Keratinocyte (primary cell): ENCODE results near the gene JTB. TPM values are rescaled to one million over a fixed set of nuclear protein-coding genes. Genes with fewer than 3 reads are reported as not detected.

Experiments
- DNase-seq: peaks from one replicate; pipeline ENCODE4 v3.0.0-alpha.2; 2011; ENCODE audit warnings: low read depth, missing footprints, low spot score
- FAIRE-seq: peaks from 2 replicates; lab custom pipeline; 2011; peaks lifted over from hg19 to GRCh38; lab: Jason Lieb, UNC
- H2AFZ ChIP-seq: 2 replicates; pipeline ENCODE4 v1.6.0; 2012; ENCODE audit warnings: low read length, control low read depth, inconsistent platforms; ENCODE audit not compliant: control insufficient read depth
- H3K27ac ChIP-seq: 2 replicates; pipeline ENCODE4 v1.5.1; 2011; ENCODE audit warnings: low read length; ENCODE audit not compliant: control insufficient read depth, insufficient read depth
- H3K27me3 ChIP-seq: 3 replicates; pipeline ENCODE4 v1.6.0; 2011; ENCODE audit warnings: low read length; ENCODE audit not compliant: control insufficient read depth, insufficient read depth; ENCODE audit errors: extremely low read depth
- H3K36me3 ChIP-seq, 2 experiments: 2 replicates in 1 of 2; 3 replicates in 1 of 2; pipeline ENCODE4 v1.5.1; 2011; ENCODE audit warnings: low read length in 2 of 2, mild to moderate bottlenecking in 1 of 2; ENCODE audit not compliant: control insufficient read depth in 2 of 2, insufficient read depth in 2 of 2; ENCODE audit errors: extremely low read depth in 1 of 2
- H3K4me1 ChIP-seq: 3 replicates; pipeline ENCODE4 v1.5.1; 2011; ENCODE audit warnings: low read length; ENCODE audit not compliant: control insufficient read depth, insufficient read depth; ENCODE audit errors: extremely low read depth
- H3K4me2 ChIP-seq: 3 replicates; pipeline ENCODE4 v1.6.0; 2011; ENCODE audit warnings: low read depth, low read length; ENCODE audit not compliant: control insufficient read depth, insufficient read depth; ENCODE audit errors: extremely low read depth
- H3K4me3 ChIP-seq, 3 experiments: fragments of 200-600 bp in 1 of 3; sonication (generic) in 1 of 3; 2 replicates in 2 of 3; 3 replicates in 1 of 3; pipeline ENCODE4 v1.5.1; 2011 to 2016; ENCODE audit warnings: low read length in 3 of 3, mild to moderate bottlenecking in 3 of 3, control low read depth in 2 of 3, inconsistent platforms in 1 of 3, low read depth in 1 of 3, mixed read lengths in 1 of 3, mixed run types in 1 of 3, moderate library complexity in 1 of 3; ENCODE audit not compliant: control insufficient read depth in 2 of 3, insufficient read depth in 2 of 3; ENCODE audit errors: extremely low read depth in 1 of 3
- H3K79me2 ChIP-seq: 2 replicates; pipeline ENCODE4 v1.6.0; 2012; ENCODE audit warnings: low read length; ENCODE audit not compliant: control insufficient read depth, insufficient read depth
- H3K9ac ChIP-seq: 3 replicates; pipeline ENCODE4 v1.6.0; 2011; ENCODE audit warnings: low read length; ENCODE audit not compliant: control insufficient read depth, insufficient read depth; ENCODE audit errors: extremely low read depth
- H3K9me1 ChIP-seq: 3 replicates; pipeline ENCODE4 v1.6.0; 2011; ENCODE audit warnings: low read length; ENCODE audit not compliant: control insufficient read depth, insufficient read depth; ENCODE audit errors: extremely low read depth
- H3K9me3 ChIP-seq: 2 replicates; pipeline ENCODE4 v1.5.1; 2012; ENCODE audit warnings: low read depth, low read length; ENCODE audit not compliant: control insufficient read depth
- H4K20me1 ChIP-seq: 3 replicates; pipeline ENCODE4 v1.6.0; 2011; ENCODE audit warnings: low read length; ENCODE audit not compliant: control insufficient read depth, insufficient read depth; ENCODE audit errors: extremely low read depth
- CTCF ChIP-seq, 3 experiments: IDR thresholded peaks in 1 of 3; conservative IDR thresholded peaks in 1 of 3; optimal IDR thresholded peaks in 1 of 3; 2 replicates in 2 of 3; 3 replicates in 1 of 3; pipeline versions ENCODE3 to v1.5.1; 2011; ENCODE audit warnings: low read length in 3 of 3, mild to moderate bottlenecking in 3 of 3, moderate library complexity in 2 of 3, control low read depth in 1 of 3, inconsistent platforms in 1 of 3; ENCODE audit not compliant: insufficient read depth in 2 of 3; ENCODE audit errors: extremely low read depth in 1 of 3
- EZH2 ChIP-seq: IDR thresholded peaks from one replicate; pipeline ENCODE4 v1.6.1; 2012; ENCODE audit warnings: inconsistent platforms, mild to moderate bottlenecking, low read length, moderate library complexity
- dilution Hi-C: fragments of 300-500 bp; cut with MboI; formaldehyde crosslinking; loops from one replicate; pipeline ENCODE4 v1.7.0; 2020; ENCODE audit warnings: low sequenced_read_pairs; ENCODE audit not compliant: extremely low pct_ligation_motif_present
- polyA plus RNA-seq, 5 experiments: library from polyadenylated mRNA; depleted of rRNA in 3 of 5; stranded (reverse) in 3 of 5; stranded (forward) in 1 of 5; unstranded in 1 of 5; fragments of >200 nt; gene quantifications; 1 replicate in 1 of 5; 2 replicates in 3 of 5; 3 replicates in 1 of 5; pipeline versions ENCODE4 v1.2.1 to v1.2.3, GENCODE V29; 2011 to 2012; ENCODE audit warnings: missing spikeins in 2 of 5, low read depth in 1 of 5, low replicate concordance in 1 of 5

The JTB gene
- polyA plus RNA-seq, 1 donor (not counting 4 experiments of a cell fraction or from before 2014, with no cell fraction given) = 83.4 TPM

GRCh38 chr1:153954826-153955225, 22.6 kb downstream of the JTB start:
- Histone ChIP-seq H2AFZ (no peak overlapping the region), H3K4me3 (no peak overlapping the region), H3K9me1 (no peaks in the 10 kb centered on the region), H3K27me3 (no peaks in the 10 kb centered on the region), H4K20me1 (peaks cover 3% of the 10 kb centered on the region), H3K9ac (no peak overlapping the region), H3K79me2 (peaks cover 52% of the 10 kb centered on the region), H3K36me3 (peaks cover 26 to 41% of the 10 kb centered on the region in 2 experiments), H3K4me1 (peaks cover 14% of the 10 kb centered on the region), H3K27ac (no peak overlapping the region), H3K4me2 (no peak overlapping the region), H3K9me3 (no peaks in the 10 kb centered on the region)
- FAIRE-seq (no peak), DNase-seq (no peak)
- TF ChIP-seq CTCF (optimal IDR thresholded peaks at IDR 0.05 in 1 of 3, IDR thresholded peaks at IDR 0.05 in 1 of 3, conservative IDR thresholded peaks at IDR 0.05 in 1 of 3; ENCODE audit: extremely low read depth in 1 of 3, insufficient read depth in 2 of 3, low read length in 3 of 3) = no peak
- TF ChIP-seq EZH2 = no peak
- dilution Hi-C loops = no loop called here

GRCh38 chr1:153953859-153954365, 23.6 kb downstream of the JTB start:
- H3K9me3 ChIP-seq = no peaks in the 10 kb centered on the region
- H3K36me3 ChIP-seq = peaks cover 25 to 36% of the 10 kb centered on the region in 2 experiments
- H3K9me1 ChIP-seq = no peaks in the 10 kb centered on the region
- dilution Hi-C loops = no loop called here
- H3K4me3 ChIP-seq = no peak overlapping the region
- FAIRE-seq = no peak
- H3K27ac ChIP-seq = no peak overlapping the region
- no peak overlapping the region for H2AFZ ChIP-seq
- peaks cover 52% of the 10 kb centered on the region for H3K79me2 ChIP-seq
- no peak overlapping the region for H3K9ac ChIP-seq
- H4K20me1 ChIP-seq = peaks cover 3% of the 10 kb centered on the region
- TF ChIP-seq CTCF (optimal IDR thresholded peaks at IDR 0.05 in 1 of 3, IDR thresholded peaks at IDR 0.05 in 1 of 3, conservative IDR thresholded peaks at IDR 0.05 in 1 of 3; ENCODE audit: extremely low read depth in 1 of 3, insufficient read depth in 2 of 3, low read length in 3 of 3) (no peak), EZH2 (no peak)
- H3K4me1 ChIP-seq = peaks cover 13% of the 10 kb centered on the region
- H3K4me2 ChIP-seq = no peak overlapping the region
- H3K27me3 ChIP-seq = no peaks in the 10 kb centered on the region
- DNase-seq = no peak
